DND-41 (cell line): Measurements from ENCODE around the gene RIC1.

Experiments used
- CTCF ChIP-seq: IDR thresholded peaks from 2 replicates; pipeline ENCODE4 v1.5.1; 2012; ENCODE audit warnings: borderline replicate concordance, low read length, moderate library complexity, mild to moderate bottlenecking; ENCODE audit not compliant: poor library complexity, severe bottlenecking; ENCODE audit errors: extremely low read depth
- EZH2 ChIP-seq: IDR thresholded peaks from 3 replicates; pipeline ENCODE4 v1.6.1; 2012; ENCODE audit warnings: borderline replicate concordance, low read depth, mild to moderate bottlenecking, moderate library complexity, low read length, inconsistent platforms; ENCODE audit not compliant: severe bottlenecking

- TF ChIP-seq EZH2: no peak
- no peak for TF ChIP-seq CTCF
Observed at GRCh38 chr9:5580650-5581049, 48.3 kb upstream of the RIC1 start.
